SHP77 (cell line): ENCODE results near the gene SGSM1.
"Not testable (repeated sequence)": the region's sequence is repeated elsewhere in the genome, so short reads cannot be mapped to it uniquely, and the experiment has no call there.

ENCODE experiments used
- DNase-seq, 2 experiments: peaks; one replicate each; lab custom pipeline; 2025; lab: John Stamatoyannopoulos, UW

SGSM1 gene

GRCh38 chr22:24837517-24837916 lies 31.5 kb downstream of the SGSM1 start:
- not testable (repeated sequence) for DNase-seq

DNA sequence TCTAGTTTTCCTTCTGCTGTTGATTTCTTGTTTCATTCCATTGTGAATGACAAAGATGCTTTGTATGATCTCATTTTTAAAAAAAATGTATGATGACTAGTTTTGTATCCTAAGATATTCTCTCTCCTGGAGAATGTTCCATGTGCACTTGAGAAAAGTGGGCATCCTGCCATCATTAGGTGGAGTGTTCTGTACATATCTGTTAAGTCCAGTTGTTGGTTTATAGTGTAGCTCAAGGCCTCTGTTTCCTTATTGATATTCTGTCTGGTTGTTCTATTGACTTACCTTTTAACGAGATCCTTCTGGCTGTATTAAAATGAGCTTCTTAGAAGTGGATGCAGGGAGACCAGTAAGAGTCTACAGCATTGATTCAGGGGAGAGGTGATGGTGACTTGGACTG lies 35.2 kb downstream of the SGSM1 start:
- no peak for DNase-seq

DNA sequence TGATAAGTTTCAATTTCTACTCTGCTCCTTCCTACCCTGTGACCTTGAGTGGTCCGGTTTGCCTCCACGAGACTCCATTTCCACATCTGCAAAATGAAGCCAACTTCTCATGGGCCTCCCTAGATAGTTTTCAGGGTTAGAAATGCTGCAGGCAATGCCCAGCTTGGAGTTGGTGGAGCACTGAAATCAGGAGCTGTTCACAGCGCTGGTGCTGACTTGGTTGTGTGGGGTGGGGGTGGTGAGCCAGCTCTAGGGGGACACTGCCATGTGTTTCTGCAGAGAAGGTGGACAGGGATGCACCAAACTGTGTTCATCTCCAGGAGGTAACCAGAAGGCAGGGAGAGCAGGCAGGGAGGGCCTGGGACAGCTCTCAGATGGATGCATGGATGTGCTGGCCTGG lies 37.0 kb downstream of the SGSM1 start:
- no peak for DNase-seq

DNA sequence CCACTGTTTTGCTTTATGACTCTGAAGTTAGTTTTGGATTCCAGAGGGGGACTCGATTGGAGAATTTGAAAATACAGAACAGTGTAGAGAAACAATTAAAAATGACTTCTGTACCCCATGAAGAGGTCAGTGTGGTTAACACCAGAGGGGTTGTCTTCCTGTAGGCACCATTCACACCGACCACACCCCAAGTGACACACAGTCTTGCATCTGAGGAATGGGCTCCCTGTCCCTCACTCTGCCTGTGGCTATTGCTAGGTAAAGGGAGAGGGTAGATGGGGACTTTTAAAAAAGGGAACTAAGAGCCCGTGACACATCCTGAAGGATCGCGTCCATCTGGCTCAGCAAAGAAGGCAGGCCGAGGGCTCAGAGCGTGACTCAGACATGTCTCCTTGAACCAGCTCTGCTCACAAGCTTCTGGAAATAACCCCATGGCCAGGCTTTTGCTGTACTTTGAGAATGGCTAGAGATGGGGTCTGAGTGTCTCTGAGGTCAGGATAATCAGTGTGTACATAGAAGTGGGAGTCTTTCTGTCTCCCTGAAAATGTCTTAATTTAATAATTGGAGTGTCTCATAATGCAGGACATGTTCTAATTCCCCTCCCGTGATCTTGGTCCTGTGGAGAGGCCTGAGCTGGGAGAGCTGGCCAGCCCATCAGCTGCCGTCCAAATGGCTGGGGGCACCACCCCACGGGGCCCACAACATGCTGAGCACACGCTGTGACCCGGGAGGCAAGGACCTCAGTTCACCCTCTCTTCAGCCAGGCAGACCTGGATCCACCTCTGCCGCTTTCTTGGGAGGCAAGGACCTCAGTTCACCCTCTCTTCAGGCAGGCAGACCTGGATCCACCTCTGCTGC lies 39.3 kb downstream of the SGSM1 start:
- no peak for DNase-seq

DNA sequence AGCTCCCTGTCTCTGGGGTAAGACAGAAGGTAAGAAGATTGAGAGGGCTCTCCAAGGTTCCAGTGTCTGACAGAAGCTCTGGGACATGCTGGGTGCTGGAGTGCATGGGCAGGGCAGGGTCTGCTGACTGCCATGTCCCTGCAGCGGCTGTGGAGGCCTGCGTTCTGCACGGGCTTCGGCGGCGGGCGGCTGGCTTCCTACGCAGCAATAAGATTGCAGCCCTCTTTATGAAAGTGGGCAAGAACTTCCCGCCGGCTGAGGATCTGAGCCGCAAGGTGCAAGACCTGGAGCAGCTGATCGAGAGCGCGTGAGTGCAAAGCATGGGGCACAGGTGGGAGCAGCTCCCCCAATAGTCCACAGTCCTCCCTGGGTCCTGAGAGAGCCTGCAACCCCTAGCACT lies 41.5 kb downstream of the SGSM1 start:
- DNase-seq = no peak

DNA sequence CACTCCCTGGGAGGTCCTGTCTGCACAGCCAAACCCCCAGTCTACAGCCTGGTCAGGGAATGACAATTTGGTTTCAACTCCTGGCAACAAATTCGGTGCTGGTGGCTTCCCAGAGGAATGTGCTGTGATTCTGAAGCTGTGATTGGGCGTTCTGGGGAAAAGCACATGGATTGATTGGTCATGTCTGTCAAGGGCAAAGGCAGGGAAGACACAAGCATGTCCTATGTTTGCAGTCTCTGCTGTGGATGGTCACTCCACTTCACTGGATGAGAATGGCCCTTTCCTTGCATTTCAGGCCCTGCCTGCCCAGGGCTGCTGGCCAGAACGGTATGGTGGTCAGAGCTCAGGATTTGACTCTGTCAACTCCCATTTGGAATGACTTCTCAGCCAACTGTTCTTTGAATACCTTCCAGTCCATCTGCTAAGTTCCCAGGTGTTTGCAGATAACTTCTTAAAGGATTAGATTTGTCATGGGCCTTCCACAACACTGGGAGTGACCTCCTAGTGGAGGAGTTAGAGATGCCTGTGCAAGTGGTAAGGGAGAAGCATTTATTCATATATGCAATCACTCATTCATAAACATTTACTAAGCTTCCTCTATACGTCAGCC lies 42.7 kb downstream of the SGSM1 start:
- DNase-seq = no peak

DNA sequence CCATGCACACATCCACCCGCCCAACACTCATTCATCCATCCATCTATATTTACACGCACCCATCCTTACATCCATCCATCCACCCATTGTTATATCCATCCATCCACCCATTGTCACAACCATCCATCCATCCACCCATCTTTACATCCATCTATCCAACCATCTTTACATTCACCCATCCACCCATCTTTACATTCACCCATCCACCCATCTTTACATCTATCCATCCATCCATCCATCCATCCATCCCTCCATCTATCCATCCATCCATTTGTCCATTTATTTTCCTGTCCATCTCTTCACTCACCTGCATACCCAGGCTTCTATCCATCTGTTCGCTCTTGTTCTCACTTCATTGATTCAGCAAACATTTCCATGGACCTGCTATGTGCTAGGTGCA lies 49.8 kb downstream of the SGSM1 start:
- DNase-seq = no peak

DNA sequence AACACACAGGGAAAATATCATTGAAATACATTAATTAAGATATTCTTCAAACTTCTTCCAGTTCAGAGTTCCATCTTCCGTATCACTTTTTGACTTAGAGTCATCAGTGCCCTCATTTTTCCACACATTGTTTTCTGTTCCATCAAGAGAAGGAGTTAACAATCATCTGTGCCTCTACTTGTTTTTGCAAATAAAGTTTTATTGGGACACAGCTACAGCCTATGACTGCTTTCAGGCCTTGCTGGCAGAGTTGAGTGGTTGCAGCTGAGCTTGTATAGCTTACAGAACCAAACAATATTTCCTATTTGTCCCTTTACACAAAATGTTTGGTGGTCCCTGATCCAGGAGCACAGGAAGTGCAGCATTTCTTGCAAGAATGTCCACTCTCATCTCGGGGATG lies 51.6 kb downstream of the SGSM1 start:
- DNase-seq = no peak

GRCh38 chr22:24859587-24859986 lies 53.6 kb downstream of the SGSM1 start:
- no peak for DNase-seq

DNA sequence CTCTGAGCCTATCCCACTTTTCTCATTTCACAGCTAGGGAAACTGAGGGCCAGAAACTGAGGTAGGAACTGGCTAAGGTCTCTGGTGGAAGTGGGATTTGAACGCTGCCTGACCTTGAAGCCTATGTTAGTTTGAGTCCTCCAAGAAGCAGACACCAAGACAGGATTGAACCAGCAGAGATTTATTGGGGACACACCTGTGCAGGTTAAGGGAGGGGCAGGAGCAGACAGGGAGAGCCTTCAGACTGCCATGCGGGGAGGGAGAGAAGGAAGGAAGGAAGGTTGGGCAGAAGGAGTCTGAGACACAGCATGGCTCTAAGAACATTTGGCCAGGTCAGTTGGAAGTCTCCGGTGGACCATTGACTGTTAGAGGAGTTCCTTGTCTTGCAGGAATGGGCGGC lies 59.5 kb downstream of the SGSM1 start:
- no peak for DNase-seq

DNA sequence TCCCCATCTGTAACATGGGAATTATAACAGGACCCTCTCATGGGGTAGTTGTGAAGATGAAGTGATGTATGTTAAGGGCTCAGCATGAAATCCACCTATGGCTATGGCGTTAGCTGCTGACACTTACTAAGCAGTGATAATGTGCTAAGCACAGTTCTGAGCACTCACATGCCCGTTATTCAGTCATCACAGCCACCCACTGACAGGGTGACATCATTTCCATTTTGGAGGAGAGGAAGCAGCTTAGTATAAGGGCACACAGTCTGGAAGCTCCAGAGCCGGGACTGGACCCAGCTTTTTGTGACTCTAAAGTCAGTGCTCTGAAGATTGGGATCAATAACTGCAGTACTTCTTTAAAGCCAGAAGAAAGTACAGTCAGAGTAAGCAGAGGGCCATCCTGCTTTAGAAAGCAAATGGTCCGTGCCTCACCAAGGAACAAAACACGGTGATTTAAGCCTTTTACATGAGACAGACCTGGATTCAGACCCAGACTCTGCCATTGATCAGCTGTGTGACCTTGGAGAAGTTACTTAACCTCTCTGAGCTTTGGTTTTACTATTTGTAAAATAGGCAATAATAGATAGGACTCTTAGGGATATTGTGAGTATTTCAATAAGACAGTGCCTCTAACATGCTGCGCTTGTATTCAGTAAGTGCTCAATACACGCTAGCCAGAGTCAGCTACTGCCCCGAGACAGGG lies 61.5 kb downstream of the SGSM1 start:
- no peak for DNase-seq

DNA sequence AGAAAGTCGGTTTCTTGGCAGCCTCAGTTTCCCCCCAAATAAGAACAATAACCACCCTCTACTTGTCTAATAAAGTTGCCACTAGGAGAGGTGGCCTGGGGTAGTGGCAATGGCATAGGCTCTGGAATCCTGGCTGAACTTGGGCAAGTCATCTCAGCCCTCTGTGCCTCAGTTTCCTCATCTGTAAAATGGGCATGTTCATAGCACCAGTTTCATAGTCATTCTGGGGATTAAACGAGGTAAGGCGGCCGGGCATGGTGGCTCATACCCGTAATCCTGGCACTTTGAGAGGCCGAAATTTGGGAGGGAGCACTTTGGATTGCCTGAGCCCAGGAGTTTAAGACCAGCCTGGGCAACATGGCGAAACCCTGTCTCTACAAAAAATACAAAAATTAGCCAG lies 63.0 kb downstream of the SGSM1 start:
- no peak for DNase-seq

DNA sequence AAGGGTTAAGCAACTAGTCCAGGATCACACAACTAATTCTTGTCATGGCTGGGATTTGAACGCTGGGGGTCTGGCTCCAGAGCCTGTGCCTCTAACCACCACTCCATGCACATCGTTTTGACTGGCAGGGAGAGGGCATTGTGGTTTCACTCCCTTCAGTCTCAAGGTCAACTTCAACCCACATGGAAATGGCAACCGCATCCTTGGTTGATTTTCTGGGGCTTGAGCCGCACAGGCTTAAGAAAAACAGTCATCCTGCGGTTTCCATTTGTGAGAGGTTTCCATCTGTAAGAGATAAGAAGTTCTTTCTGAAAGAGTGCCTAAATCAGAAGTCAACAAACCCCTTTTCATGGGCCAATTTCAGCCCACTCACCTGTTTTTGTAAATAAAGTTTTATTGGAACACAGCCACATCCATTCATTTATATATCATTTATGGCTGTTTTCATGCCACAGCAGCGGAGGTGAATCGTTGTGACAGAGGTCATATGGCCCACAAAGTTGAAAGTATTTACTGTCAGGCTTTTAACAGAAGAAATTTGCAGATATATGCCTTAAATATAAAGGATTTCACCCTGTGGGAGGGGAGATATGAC lies 65.7 kb downstream of the SGSM1 start:
- DNase-seq = no peak

DNA sequence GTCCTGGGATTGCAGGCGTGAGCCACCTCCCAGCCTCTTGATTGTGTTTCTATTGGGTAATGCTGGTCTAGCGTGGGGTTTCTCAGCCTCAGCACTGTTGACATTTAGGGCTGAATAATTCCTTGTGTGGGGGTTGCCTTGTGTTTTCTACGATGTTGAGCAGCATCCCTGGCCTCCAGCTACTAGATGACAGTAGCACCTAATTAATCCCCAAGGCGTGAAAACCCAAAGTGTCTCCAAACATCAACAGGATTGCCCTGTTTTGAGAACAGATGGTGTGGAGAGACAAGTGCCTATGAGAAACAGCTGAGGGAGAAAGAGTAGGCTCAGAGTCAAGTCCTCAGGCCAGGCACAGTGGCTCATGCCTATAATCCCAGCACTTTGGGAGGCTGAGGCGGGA lies 67.2 kb downstream of the SGSM1 start:
- no peak for DNase-seq

DNA sequence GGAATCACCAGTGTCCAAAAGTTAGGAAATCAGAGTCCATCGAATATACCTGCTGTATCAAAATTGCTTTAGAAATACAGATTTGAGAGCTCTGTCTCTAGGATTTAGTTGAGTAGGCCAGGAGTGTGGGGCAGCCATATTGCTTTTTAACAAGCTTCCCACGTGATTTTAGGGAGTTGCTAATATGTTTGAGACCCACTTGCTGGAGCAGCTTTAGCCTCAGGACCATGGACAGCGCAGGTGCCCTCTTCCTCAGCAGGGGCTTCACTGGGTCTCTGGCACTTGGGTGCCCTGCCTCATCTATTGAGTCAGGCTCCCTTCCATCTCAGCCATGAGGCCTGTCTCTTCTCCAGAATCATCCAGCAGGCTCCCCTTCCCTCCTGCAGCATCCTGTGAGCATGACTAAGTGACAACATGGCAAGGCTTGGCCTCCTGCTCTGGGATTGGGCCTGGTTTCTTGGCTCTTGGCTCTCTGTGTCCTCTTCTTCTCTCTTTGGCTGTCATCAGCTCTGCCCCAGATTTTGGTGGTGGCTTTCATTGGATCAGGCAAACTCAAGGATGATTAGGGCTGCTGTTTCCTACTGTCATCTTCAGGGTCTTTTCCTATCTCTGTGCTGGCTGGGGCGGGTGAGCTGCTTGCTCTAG lies 70.0 kb downstream of the SGSM1 start:
- DNase-seq = no peak

GRCh38 chr22:24876700-24877099 lies 70.7 kb downstream of the SGSM1 start:
- DNase-seq = no peak

- no peak for DNase-seq
These were observed 73.0 kb downstream of the SGSM1 start for GRCh38 chr22:24878969-24879368.

DNA sequence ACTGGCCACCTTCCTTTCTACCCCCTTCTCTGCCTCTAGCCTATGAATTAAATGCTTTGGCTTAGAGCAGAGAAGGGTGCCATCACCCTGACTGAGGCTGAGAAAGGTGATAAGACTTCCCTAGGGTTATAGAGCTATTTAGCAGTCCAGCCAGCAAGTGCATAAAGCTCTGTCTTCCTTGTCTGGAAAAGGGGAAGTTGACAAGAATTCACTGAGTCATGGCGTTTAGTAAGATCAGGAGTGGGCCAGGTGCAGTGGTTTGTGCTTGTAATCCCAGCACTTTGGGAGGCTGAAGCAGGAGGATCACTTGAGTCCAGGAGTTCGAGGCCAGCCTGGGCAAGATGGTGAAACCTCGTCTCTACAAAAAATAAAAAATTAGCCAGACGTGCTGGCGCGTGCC lies 77.4 kb downstream of the SGSM1 start:
- no peak for DNase-seq

GRCh38 chr22:24887260-24887659 lies 81.2 kb downstream of the SGSM1 start:
- DNase-seq = no peak

GRCh38 chr22:24893341-24894070 lies 87.5 kb downstream of the SGSM1 start:
- DNase-seq = peak; percentile 14 to 56

GRCh38 chr22:24894220-24894975 lies 88.4 kb downstream of the SGSM1 start:
- peak; percentile 97 to 98 for DNase-seq
